K562 (cell line): ENCODE results near the gene MXI1. TPM values are rescaled to one million over a fixed set of nuclear protein-coding genes. Genes with fewer than 3 reads are reported as not detected.

Experiments used
- ATF7 ChIP-seq: fragments of 450-650 bp; IDR thresholded peaks from 2 replicates; pipeline ENCODE4 v1.7.1; 2014; ENCODE audit warnings: mild to moderate bottlenecking, moderate library complexity
- CBFA2T2 ChIP-seq: fragments of 450-650 bp; conservative IDR thresholded peaks from 2 replicates; pipeline ENCODE4 v1.6.1; 2017; ENCODE audit warnings: mild to moderate bottlenecking
- CXXC5 ChIP-seq: fragments of 250-450 bp; sonication (Bioruptor Pico); IDR thresholded peaks from 2 replicates; pipeline ENCODE4 v1.8.0; 2022; ENCODE audit warnings: inconsistent platforms, mild to moderate bottlenecking, moderate library complexity
- DNMT1 ChIP-seq: fragments of 450-650 bp; IDR thresholded peaks from 2 replicates; pipeline ENCODE4 v1.6.1; 2016; ENCODE audit warnings: antibody characterized with exemption, mild to moderate bottlenecking
- ELF1 ChIP-seq: fragments of 200-800 bp; sonication (Bioruptor generic); IDR thresholded peaks from 2 replicates; pipeline ENCODE4 v1.6.1; 2016; ENCODE audit warnings: missing genetic modification characterization, missing compliant biosample characterization
- HCFC1 ChIP-seq: IDR thresholded peaks from 2 replicates; pipeline ENCODE4 v1.6.1; 2012; ENCODE audit warnings: low read depth, low read length, improper control_type of control experiment
- HNRNPLL ChIP-seq: fragments of 200-400 bp; formaldehyde crosslinking; IDR thresholded peaks from 2 replicates; pipeline ENCODE4 v1.6.1; 2017; ENCODE audit warnings: low read length, low read depth, mild to moderate bottlenecking; ENCODE audit not compliant: poor library complexity, severe bottlenecking
- IRF2 ChIP-seq: sonication (generic); formaldehyde crosslinking; IDR thresholded peaks from 2 replicates; pipeline ENCODE4 v1.8.1; 2022; ENCODE audit warnings: mild to moderate bottlenecking, missing genetic modification reagents
- POLR2H ChIP-seq: IDR thresholded peaks from 2 replicates; pipeline ENCODE4 v1.6.1; 2016; ENCODE audit warnings: missing genetic modification characterization, low read depth, mild to moderate bottlenecking, control low read depth, missing compliant biosample characterization, moderate library complexity
- PTTG1 ChIP-seq: fragments of 450-650 bp; IDR thresholded peaks from 2 replicates; pipeline ENCODE4 v1.6.1; 2016; ENCODE audit warnings: low read depth, mild to moderate bottlenecking, missing genetic modification characterization, missing compliant biosample characterization
- RBBP5 ChIP-seq: fragments of 200-600 bp; sonication (generic); IDR thresholded peaks from 2 replicates; pipeline ENCODE4 v1.6.1; 2012; ENCODE audit warnings: borderline replicate concordance, mild to moderate bottlenecking, low read length, control low read depth, inconsistent platforms; ENCODE audit not compliant: insufficient read depth, poor library complexity, severe bottlenecking
- RBM39 ChIP-seq: fragments of 200-400 bp; formaldehyde crosslinking; optimal IDR thresholded peaks from 2 replicates; pipeline ENCODE3; 2018; ENCODE audit warnings: low read depth, low read length
- SAFB ChIP-seq: fragments of 200-400 bp; formaldehyde crosslinking; IDR thresholded peaks from 2 replicates; pipeline ENCODE4 v1.6.1; 2017; ENCODE audit warnings: low read depth, low read length, borderline replicate concordance
- STAG1 ChIP-seq: sonication (generic); formaldehyde crosslinking; IDR thresholded peaks from 2 replicates; pipeline ENCODE4 v1.5.0; 2020; ENCODE audit warnings: missing genetic modification reagents, borderline replicate concordance
- TEAD1 ChIP-seq, 2 experiments: fragments of 450-650 bp in 1 of 2; sonication (generic) in 1 of 2; formaldehyde crosslinking; IDR thresholded peaks; 2 replicates each; pipeline versions ENCODE4 v1.4.0 to v1.8.0; 2020 to 2022; ENCODE audit warnings: mild to moderate bottlenecking in 2 of 2, missing genetic modification reagents in 1 of 2
- TRIM28 ChIP-seq: fragments of 450-650 bp; IDR thresholded peaks from 2 replicates; pipeline ENCODE4 v1.6.1; 2017
- YY1 ChIP-seq, 3 experiments: IDR thresholded peaks; 2 replicates each; pipeline ENCODE4 v1.6.1; 2011; ENCODE audit warnings: low read length in 2 of 3, mild to moderate bottlenecking in 2 of 3, moderate library complexity in 2 of 3, borderline replicate concordance in 1 of 3, control low read depth in 1 of 3, low read depth in 1 of 3; ENCODE audit not compliant: insufficient read depth in 3 of 3, insufficient replicate concordance in 2 of 3, control insufficient read depth in 1 of 3, insufficient read length in 1 of 3; ENCODE audit errors: extremely low read depth in 1 of 3
- ZNF3 ChIP-seq: fragments of 250-450 bp; sonication (Bioruptor Pico); IDR thresholded peaks from 2 replicates; pipeline ENCODE4 v1.5.0; 2021; ENCODE audit warnings: mild to moderate bottlenecking, moderate library complexity
- polyA plus RNA-seq, 8 experiments: library from polyadenylated mRNA; depleted of rRNA in 4 of 8; stranded (reverse) in 5 of 8; unstranded in 3 of 8; fragments of >200 nt; fragmentation: Nextera tagmentation in 2 of 8; fragmentation: Illumina TruSeq in 1 of 8; extraction: Ambion mirVana in 2 of 8; extraction: Trizol in 1 of 8; gene quantifications; 2 replicates each; pipeline versions ENCODE4 v1.2.1 to v1.2.3, GENCODE V29; 2011 to 2014; ENCODE audit warnings: inconsistent platforms in 1 of 8, missing spikeins in 1 of 8
- total RNA-seq, 7 experiments: library from RNA; depleted of rRNA in 6 of 7; stranded (reverse); fragments of >200 nt in 6 of 7; fragmentation: Illumina TruSeq in 2 of 7; extraction: Trizol in 2 of 7; gene quantifications; 2 replicates each; pipeline versions ENCODE4 v1.2.1 to v1.2.3, GENCODE V29; 2011 to 2021; ENCODE audit warnings: low replicate concordance in 1 of 7
- TF ChIP-seq, protein P1 (sequence below): fragments of 250-450 bp; sonication (Bioruptor Pico); IDR thresholded peaks from 2 replicates; pipeline ENCODE4 v1.5.0; 2021; ENCODE audit warnings: mild to moderate bottlenecking, borderline replicate concordance
- TF ChIP-seq, protein P2 (sequence below), 2 experiments: fragments of 450-650 bp; conservative IDR thresholded peaks; 2 replicates each; pipeline ENCODE4 v1.6.1; 2017; ENCODE audit warnings: mild to moderate bottlenecking in 2 of 2, moderate library complexity in 2 of 2
- TF ChIP-seq, protein P3 (sequence below): fragments of 450-650 bp; formaldehyde crosslinking; conservative IDR thresholded peaks from 2 replicates; pipeline ENCODE4 v1.4.0; 2022; ENCODE audit warnings: mild to moderate bottlenecking, missing genetic modification characterization

The MXI1 gene
- total and polyA plus RNA-seq, 9 of the 15 experiments (the other 6 are each of a cell fraction or from before 2014, with no cell fraction given), result 9.1 to 23.7 (median 14.8) TPM

DNA sequence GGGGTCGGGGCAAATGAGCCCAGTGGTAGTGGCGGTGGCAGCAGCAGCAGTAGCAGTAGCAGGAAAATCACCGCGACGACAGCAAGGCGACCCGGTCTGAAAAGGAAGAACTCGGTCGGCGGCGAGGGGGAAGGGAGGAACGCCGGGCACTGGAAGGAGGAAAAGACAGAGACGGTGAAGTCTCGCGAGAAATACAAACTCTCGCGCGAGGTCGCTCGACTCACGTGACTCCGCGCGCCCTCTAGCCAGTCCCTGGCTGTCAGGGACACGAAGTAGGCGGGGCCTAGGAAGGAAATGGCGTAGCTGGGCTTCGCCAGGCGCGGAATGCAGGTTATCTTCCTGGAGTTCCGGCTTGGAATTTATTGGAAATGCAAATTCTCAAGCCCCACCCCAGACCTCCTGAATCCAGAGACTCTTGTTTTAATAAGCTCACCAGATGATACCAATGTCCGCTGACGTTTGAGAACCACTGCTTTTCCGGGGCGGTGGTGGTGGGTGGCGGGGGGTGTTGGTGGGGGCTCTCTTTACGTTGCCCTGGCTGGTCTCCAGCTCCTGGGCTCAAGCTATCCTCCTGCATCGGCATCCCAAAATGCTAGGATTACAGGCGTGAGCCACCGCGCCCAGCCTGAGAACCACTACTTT lies 97.5 kb downstream of the MXI1 start, which contains the start of gene SMNDC1 (continued):
- TF ChIP-seq TEAD1 (CRISPR knock-in tag; IDR thresholded peaks at IDR 0.05) (peak in 1 of 2 experiments; percentile 94; a peak in 3 of 4 replicates), HNRNPLL (peak; percentile 88), PTTG1 (no peak), RBBP5 (peak; percentile 73), DNMT1 (no peak), TRIM28 (no peak), HCFC1 (peak; percentile 28; the same call in 1 of the 2 replicates), ZNF3 (CRISPR knock-in tag) (no peak), YY1 (IDR thresholded peaks at IDR 0.05; ENCODE audit: borderline replicate concordance in 1 of 3, control insufficient read depth in 1 of 3, extremely low read depth in 1 of 3, insufficient read depth in 3 of 3, insufficient read length in 1 of 3, insufficient replicate concordance in 2 of 3, low read depth in 1 of 3, low read length in 2 of 3) (peak; percentile 41 to 89 (median 81)), SAFB (no peak), IRF2 (no peak), ATF7 (peak; percentile 58; the same call in 1 of the 2 replicates), STAG1 (no peak), POLR2H (tag) (peak; percentile 74), CBFA2T2 (peak; percentile 49), CXXC5 (CRISPR knock-in tag) (peak; percentile 51; the same call in 1 of the 2 replicates), RBM39 (no peak), ELF1 (tag) (peak; percentile 71; the same call in 1 of the 2 replicates)
- TF ChIP-seq, protein P1, sequence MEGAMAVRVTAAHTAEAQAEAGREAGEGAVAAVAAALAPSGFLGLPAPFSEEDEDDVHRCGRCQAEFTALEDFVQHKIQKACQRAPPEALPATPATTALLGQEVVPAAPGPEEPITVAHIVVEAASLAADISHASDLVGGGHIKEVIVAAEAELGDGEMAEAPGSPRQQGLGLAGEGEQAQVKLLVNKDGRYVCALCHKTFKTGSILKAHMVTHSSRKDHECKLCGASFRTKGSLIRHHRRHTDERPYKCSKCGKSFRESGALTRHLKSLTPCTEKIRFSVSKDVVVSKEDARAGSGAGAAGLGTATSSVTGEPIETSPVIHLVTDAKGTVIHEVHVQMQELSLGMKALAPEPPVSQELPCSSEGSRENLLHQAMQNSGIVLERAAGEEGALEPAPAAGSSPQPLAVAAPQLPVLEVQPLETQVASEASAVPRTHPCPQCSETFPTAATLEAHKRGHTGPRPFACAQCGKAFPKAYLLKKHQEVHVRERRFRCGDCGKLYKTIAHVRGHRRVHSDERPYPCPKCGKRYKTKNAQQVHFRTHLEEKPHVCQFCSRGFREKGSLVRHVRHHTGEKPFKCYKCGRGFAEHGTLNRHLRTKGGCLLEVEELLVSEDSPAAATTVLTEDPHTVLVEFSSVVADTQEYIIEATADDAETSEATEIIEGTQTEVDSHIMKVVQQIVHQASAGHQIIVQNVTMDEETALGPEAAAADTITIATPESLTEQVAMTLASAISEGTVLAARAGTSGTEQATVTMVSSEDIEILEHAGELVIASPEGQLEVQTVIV (CRISPR knock-in tag), result no peak
- TF ChIP-seq, protein P2, sequence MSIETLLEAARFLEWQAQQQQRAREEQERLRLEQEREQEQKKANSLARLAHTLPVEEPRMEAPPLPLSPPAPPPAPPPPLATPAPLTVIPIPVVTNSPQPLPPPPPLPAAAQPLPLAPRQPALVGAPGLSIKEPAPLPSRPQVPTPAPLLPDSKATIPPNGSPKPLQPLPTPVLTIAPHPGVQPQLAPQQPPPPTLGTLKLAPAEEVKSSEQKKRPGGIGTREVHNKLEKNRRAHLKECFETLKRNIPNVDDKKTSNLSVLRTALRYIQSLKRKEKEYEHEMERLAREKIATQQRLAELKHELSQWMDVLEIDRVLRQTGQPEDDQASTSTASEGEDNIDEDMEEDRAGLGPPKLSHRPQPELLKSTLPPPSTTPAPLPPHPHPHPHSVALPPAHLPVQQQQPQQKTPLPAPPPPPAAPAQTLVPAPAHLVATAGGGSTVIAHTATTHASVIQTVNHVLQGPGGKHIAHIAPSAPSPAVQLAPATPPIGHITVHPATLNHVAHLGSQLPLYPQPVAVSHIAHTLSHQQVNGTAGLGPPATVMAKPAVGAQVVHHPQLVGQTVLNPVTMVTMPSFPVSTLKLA (conservative IDR thresholded peaks at IDR 0.05), result peak in 1 of 2 experiments; percentile 63; a peak in 2 of 4 replicates
- TF ChIP-seq, protein P3, sequence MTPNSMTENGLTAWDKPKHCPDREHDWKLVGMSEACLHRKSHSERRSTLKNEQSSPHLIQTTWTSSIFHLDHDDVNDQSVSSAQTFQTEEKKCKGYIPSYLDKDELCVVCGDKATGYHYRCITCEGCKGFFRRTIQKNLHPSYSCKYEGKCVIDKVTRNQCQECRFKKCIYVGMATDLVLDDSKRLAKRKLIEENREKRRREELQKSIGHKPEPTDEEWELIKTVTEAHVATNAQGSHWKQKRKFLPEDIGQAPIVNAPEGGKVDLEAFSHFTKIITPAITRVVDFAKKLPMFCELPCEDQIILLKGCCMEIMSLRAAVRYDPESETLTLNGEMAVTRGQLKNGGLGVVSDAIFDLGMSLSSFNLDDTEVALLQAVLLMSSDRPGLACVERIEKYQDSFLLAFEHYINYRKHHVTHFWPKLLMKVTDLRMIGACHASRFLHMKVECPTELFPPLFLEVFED (CRISPR knock-in tag), result no peak
